GM21367 (cell line): ENCODE measurements around the gene POU3F1.
A peak's percentile ranks its signal among the peaks of the same experiment; 100 is the strongest.

ENCODE experiments used
- ATAC-seq: cut with Tn5 transposase; IDR thresholded peaks from one replicate; pipeline ENCODE4 v1.9.1; 2021; ENCODE audit not compliant: unreplicated experiment

The POU3F1 gene

DNA sequence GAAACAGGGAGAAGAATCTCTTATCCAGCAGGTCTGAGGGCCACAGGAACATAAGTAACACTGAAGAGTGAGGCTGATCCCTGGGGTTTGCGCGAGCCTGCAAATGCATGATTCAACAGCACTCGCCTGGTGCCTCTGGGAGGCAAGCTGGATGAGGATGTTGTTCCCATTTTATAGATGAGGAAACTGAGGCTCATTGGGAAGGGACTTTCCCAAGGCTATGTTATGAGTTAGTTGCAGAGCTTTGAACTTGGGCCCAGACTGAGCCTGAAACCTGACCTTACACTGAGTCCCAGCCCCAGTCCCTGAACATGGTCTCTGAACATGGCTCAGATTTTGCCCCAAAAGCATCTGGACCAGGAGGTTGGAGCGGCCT is 27.7 kb upstream of the POU3F1 start:
- ATAC-seq, result no peak

GRCh38 chr1:38073534-38074301 is 27.1 kb upstream of the POU3F1 start:
- no peak for ATAC-seq

GRCh38 chr1:38072858-38073257 is 26.3 kb upstream of the POU3F1 start:
- no peak for ATAC-seq

DNA sequence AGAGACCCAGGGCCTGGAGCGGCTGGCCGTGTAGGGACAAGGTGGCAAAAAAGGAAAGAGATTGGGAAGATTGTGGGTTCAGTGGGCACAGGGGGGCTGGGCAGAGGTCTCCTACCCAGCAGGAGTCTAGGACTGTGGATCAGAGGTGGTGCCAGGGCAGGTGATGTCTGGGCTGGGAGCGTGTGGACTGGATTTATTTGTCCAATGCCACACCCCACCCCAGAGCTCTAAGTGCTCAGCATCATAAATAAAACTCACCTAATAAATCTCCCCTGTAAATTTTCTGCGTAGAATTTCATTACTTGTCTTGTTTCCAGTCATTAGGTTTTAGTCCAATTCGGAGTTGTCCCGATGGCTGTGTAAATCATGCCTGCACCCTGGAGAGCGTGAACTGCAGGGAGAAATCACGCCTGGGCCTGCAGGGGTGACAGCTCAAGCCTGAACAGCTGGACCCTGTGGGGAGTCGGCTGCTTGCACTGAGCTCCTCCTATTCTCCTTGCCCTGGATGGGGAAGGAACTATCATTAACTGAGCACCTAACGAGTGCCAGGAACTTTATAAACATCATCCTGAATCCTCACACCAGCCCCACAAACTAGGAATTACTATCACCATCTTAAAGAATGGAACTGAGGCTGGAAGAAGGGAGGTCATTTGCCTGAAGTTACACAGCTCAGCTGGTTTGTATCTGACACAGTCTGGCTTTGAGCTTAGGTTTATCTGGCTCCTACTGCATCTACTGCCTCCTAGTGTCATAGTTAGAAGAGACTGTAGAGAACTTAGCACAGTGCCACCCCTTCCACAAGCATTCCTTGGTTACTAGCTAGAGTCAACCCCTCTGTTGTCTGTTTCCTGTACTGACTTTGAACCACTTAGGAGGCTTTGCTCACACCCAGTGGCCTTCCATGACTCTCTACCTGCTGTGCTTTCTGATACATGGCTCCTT is 25.0 kb upstream of the POU3F1 start:
- ATAC-seq, result no peak

DNA sequence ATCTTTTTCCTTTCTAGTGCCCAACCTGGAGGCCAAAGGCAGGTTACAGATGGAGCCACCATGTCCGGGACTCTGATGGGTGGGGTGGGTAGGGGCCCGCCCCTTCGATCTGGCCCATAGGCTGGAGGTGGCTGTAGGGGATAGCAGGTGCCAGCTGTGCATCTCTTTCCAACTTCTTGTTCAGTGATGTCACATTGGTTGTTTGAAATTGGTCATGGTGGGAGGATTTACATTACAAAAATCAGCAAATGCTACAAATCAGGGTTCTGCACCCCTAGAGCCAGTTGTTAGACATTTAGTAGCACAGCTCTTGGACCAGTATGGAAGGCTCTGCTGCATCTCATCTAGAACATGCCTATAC is 22.4 kb upstream of the POU3F1 start:
- no peak for ATAC-seq

DNA sequence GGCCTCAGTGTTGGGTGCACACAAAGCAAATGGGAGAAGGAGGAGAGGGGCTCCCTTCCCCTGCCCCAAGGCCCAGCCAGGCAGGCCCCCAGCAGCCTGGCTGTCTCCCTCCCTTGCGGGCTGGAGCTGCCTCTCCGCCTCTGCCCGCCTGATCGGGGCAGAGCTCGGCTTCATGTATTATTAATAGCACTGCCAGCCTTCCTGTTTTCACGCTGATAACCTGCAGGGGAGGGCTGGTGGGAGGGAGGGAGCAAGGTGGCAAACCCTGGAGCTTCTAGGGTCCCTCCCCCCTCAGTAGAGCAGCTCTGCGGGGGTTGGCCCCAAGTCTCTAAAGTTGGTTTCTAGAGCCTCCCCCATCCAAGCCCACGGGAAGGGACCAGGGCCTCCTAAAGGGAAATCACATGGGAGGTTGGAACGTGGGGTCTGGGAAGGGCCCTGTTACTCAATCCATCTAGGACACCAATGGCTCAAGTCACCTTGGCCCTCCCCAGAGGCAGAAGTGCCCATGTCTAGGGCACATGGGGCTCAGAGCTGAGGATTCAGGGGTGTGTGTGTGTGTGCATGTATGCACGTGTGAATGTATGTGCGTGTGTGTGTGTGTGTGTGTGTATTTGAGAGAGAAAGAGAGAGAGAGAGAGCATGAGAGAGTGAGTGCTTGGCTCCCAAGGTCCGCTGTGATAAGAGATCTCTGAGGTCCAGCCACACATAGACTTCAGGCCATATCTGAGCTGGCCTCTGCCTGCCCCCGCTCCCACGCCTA is 21.8 kb upstream of the POU3F1 start:
- no peak for ATAC-seq

GRCh38 chr1:38064197-38064903 is 17.8 kb upstream of the POU3F1 start:
- ATAC-seq, result no peak

GRCh38 chr1:38063616-38064015 is 17.0 kb upstream of the POU3F1 start:
- ATAC-seq, result no peak

DNA sequence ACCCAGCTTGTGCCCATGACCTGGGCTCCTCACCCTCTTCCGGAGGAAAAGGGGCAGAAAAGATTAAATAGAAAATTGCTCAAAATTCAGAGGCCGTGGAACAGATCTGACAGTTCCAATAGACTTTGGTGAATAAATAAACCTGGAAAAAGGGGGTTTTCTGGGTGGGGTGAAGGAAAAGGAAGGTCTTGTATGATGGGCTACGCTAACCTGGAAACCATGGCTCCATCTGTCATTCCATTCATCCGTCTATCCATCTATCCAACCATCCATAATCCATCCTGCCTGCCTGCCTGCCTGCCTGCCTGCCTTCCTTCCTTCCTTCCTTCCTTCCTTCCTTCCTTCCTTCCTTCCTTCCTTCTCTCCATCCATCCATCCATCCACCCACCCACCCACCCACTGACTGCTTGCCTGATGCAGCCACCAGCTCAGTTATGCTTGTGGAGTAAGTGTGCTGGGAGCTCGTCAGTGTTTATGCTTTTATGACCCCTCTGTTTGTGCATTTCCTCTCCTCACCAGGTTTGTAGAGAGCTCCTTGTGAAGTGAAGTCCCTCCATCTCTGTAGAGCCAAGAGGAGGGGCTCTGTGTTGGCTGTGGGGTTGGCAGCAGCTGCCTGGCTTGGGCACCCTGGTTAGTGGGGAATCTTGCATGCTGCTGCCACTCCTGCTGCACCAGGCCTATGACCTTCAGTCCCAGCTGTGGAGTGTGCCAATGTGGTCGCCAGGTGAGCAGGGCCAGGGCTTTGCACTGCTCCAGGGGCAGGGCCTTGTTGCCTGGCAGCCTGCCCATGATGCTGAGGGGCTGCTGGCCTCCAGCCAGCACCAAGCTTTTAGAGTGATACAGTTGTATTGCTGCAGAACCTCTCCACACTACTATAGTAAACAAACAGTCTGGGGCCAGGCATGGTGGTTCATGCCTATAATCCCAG is 16.0 kb upstream of the POU3F1 start:
- no peak for ATAC-seq

DNA sequence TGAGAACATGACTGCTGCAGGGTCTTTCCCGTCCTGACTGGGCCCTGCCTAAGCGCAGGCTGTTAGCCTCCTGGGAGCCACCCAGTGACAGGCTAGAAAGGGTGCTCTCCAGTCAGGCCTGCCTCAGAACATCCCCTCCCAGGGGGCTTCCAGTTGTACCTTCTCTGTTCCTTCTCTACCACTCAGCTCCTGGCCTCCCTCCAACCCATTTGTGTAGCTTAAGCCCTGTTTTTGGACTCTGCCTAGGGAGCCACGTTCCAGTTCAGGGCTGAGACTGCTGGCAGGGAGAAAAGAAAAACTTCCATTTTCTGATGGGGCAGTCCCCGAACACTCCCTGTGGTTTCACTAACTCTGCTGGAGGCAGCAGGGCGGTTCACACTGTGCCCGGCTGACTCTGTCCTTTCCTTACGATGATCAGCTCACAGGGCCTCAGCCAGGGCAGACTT is 15.3 kb upstream of the POU3F1 start:
- ATAC-seq, result peak; percentile 39

- no peak for ATAC-seq
These were observed 14.7 kb upstream of the POU3F1 start for GRCh38 chr1:38061290-38061689.

DNA sequence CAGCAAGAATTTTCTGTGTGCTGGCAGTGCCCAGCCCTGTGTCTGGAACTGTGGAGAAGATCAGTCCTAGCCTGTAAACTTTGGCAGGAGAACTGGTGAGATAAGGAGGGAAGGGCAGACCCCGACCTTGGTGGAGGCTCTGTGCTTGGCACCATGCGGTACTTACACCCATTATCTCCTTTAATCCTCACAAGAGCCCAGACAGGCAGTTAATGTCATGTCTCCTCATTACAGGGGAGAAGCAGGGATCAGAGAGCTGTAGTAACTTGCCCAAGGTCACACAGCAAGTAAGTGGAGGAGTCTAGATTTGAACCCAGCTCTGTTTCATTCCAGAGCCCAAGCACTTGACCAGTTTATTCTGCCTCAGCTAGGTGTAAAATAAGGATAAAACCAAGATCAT is 13.9 kb upstream of the POU3F1 start:
- no peak for ATAC-seq

GRCh38 chr1:38059635-38060250 is 13.2 kb upstream of the POU3F1 start:
- no peak for ATAC-seq

GRCh38 chr1:38055965-38056364 is 9.4 kb upstream of the POU3F1 start:
- no peak for ATAC-seq

- ATAC-seq, result no peak
These were observed 8.8 kb upstream of the POU3F1 start for GRCh38 chr1:38055398-38055797.

- no peak for ATAC-seq
These were observed 7.0 kb upstream of the POU3F1 start for GRCh38 chr1:38053416-38054091.

- ATAC-seq, result no peak
These were observed 6.3 kb upstream of the POU3F1 start for GRCh38 chr1:38052750-38053415.

DNA sequence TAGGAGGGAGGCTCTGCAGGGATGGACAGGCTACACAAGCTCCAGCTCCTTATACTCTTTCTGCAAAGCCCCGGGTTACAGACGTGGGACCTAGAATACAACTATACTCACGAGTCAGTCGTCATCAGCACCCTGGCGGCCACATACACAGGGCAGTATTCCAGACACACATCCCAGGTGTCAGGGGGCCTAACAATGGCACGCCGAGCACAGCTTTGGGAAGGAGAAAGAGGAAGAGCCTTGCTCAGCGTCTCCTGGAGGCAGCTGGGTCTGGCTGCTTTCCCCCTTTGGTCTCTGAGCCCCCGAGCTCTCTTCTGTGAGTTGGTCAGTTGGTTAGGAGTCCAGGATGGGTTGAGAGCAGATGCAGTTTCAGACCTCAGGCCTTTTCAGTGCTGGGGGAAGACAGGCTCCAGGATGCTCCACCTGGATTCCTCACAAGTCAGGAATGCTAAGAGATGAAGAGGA is 4.5 kb upstream of the POU3F1 start:
- ATAC-seq, result no peak
